Left cardiac atrium (tissue), 4 donors: ENCODE results near the gene CDH5. TPM values are rescaled to one million over a fixed set of nuclear protein-coding genes. Genes with fewer than 3 reads are reported as not detected.
A peak's percentile ranks its signal among the peaks of the same experiment; 100 is the strongest.
"Not testable (repeated sequence)": the region's sequence is repeated elsewhere in the genome, so short reads cannot be mapped to it uniquely, and the experiment has no call there.

ENCODE experiments used
- ATAC-seq, 2 donors: fragments of 200-7000 bp; cut with Tn5 transposase; one replicate each; pipeline ENCODE4 v1.9.1; 2020; ENCODE audit warnings: mild to moderate bottlenecking in 2 of 2, moderate library complexity in 2 of 2
- DNase-seq: peaks from one replicate; pipeline ENCODE4 v3.0.0-alpha.2; 2020
- intact Hi-C, 2 donors: fragments of 100-400 bp; cut with DNase I; formaldehyde crosslinking; loops; one replicate each; pipeline versions ENCODE4 v1.14.1 to v1.15.1; 2022 to 2023
- long read RNA-seq: library from polyadenylated mRNA; unstranded; transcript quantifications from one replicate; pipeline ENCODE4 v2.0.0, GENCODE V29; 2021
- total RNA-seq, 2 donors: library from RNA; stranded (reverse); fragmentation: NEBNext Ultra II Directional; extraction: Animal tissue kit (Norgen Biotek cat#: 25700); gene quantifications; one replicate each; pipeline ENCODE4 v1.2.1, GENCODE V29; 2021
- donor health status: DM: no; HTN: yes; CAD: no.
- donor health status: DM: no; HTN: yes; CAD: no; lungs with severe emphysema.
- donor health status: DM: yes; HTN: yes; CAD: no.
- donor health status: Dilated cardiomyopathy.

CDH5 gene, protein sequence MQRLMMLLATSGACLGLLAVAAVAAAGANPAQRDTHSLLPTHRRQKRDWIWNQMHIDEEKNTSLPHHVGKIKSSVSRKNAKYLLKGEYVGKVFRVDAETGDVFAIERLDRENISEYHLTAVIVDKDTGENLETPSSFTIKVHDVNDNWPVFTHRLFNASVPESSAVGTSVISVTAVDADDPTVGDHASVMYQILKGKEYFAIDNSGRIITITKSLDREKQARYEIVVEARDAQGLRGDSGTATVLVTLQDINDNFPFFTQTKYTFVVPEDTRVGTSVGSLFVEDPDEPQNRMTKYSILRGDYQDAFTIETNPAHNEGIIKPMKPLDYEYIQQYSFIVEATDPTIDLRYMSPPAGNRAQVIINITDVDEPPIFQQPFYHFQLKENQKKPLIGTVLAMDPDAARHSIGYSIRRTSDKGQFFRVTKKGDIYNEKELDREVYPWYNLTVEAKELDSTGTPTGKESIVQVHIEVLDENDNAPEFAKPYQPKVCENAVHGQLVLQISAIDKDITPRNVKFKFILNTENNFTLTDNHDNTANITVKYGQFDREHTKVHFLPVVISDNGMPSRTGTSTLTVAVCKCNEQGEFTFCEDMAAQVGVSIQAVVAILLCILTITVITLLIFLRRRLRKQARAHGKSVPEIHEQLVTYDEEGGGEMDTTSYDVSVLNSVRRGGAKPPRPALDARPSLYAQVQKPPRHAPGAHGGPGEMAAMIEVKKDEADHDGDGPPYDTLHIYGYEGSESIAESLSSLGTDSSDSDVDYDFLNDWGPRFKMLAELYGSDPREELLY
- total RNA-seq: 10 to 100 TPM; 40.3 to 80.0 TPM
- long read RNA-seq, full-length matches to known transcripts: 11 of 57 reads
- long read RNA-seq, partial matches to known transcripts: 45 of 57 reads
- long read RNA-seq, other reads (novel, unspliced or antisense): 1 of 57 reads

DNA sequence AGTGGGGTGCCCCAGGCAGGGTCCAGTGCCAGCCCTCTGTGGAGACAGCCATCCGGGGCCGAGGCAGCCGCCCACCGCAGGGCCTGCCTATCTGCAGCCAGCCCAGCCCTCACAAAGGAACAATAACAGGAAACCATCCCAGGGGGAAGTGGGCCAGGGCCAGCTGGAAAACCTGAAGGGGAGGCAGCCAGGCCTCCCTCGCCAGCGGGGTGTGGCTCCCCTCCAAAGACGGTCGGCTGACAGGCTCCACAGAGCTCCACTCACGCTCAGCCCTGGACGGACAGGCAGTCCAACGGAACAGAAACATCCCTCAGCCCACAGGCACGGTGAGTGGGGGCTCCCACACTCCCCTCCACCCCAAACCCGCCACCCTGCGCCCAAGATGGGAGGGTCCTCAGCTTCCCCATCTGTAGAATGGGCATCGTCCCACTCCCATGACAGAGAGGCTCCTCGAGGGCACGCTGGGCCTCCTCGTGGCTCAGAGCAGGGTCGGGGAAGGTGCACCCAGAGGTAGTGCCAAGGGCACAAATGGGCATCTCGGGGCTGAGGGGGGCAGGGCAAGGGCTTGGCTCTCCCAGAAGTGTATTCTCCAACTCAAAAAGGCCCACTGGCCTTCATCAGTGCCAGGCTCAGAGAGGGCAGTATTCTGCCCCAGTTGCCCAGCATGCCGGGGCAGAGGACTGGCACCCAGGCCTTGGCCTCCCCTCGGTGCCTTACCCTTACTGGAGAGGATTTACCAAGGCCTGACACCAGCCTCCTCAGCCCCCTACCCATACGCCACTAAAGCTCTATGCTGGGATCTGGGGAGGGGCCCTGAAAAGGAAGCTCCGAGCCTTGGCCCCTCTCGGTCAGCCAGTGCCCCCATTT, at the start of gene CDH5:
CDH5 (plus strand) TSS at position 259 of the 867 bp plus-strand sequence. CDS start 12,647 bp downstream, outside the sequence.
- peak; percentile 88 for DNase-seq
- ATAC-seq: peak; percentile 56 to 65
- intact Hi-C loops: no loop called here

DNA sequence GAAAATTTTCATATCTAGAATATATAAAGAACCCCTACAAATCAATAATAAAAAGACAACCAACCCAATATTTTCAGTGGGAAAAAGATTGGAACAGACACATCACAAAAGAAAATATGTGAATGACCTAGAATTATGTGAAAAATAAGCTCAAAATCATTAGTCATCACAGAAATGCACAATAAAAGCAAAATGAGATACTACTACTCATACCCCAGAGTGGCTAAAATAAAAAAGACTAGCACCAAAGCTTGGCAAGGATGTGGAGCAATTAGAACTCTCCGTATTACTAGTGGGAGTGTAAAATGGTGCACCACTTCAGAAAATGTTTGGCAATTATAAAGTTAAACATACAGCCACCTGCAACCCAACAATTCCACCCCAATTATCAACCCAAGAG, 48.0 kb upstream of the CDH5 start:
- DNase-seq: no peak
- intact Hi-C loops: no loop called here

DNA sequence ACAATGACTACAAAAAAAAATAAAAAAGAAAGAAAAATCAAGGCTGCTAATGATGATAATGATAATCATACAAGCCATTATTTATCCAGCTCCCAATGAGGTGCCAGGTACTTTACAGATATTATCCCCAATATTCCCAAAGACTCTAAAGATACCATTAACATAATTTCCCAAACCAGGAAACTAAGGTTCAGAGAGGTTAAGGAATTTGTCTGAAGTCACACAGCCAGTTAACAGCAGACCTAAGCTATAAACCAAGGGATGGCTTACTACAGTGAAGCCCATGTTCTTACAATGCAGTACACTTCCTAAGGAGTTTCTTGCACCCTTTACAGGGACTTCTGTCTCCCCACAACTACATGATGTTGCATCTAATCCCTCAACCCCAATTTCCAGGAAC, 45.7 kb upstream of the CDH5 start:
- intact Hi-C loops: no loop called here
- ATAC-seq (no peak), DNase-seq (no peak)

More for the DNA sequence above, 48.0 kb upstream of the CDH5 start:
- no peak for ATAC-seq

DNA sequence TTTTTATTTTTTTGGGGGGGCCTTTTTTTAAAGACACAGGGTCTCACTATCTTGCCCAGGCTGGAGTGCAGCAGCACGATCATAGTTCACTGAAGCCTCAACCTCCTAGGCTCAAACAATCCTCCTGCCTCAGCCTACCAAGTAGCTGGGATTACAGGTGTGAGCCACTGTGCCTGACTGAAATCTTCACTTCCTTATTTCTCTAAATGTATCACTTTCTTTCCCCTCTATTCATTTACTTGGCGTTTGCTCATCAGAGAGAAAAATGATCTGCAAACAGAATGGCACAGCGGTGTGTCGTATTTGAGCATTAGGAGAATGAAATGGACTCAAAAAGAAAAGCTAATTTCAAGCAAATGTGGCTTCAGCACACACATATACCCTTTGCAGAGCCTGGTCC, 44.3 kb upstream of the CDH5 start:
- DNase-seq (no peak), ATAC-seq (no peak)
- intact Hi-C loops: no loop called here

DNA sequence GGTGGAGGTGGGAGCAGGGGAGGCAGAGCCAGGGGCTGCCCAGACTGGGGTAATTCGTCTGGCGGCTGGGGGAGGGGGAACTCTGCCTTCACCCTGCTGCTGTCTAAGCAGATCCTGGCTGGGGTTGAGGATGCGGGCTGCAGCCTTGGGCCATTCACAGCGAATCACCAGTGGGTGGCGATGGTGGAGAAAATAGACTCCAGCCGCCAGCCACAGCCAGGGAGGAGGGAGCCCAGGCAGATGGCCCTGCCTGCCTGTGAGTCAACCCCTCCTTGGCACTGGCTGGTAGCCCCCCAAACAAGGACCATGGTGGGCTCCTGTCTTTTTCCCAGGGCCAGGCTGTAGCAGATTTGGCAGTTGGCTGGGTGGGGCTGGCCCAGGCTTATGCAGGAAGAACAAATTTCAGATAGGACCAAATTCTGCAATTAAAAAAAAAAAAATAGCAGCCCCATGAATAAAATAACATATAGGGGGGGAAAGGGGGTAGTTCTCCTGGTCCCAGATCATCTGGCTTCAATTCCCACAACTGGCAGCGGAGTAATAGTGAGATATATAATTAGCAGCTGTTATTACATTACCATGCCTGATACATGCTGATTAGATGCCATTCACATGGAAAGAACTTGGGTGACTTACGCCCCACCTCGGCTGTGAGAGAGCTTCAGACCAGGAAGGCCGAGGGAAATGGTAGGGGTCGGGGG, 41.5 kb upstream of the CDH5 start:
- intact Hi-C loops: no loop called here
- no peak for ATAC-seq
- no peak for DNase-seq

DNA sequence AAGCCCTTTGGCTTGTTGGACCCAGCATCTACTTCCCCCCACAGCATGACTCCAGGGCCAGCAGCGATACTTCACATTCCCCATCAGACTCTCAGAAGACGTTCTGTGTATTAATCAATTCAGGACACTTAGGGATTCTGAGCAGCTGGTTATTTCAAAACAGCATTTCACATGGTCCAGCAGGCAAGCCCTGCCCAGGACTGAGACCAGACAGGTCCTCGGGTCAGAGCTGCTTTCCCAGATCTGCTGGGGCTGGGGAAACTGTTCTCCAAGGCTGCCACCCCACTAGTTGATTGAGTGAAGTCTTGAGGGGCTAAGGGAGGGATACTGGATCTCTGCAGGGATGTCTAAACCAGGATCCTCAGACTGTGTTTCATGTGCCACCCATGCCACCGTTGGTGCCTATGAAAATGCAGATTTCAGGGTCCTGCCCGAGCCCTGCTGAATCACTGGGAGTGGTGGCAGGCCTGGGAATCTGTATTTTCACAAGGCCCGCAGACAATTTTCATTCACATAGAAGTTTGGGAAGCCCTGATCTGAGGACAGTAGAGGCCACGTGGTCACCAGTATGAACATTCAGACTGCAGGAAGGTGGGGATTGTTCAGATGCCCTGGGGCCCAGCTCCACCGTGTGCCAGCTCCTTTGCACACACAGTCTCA, 40.6 kb upstream of the CDH5 start:
- intact Hi-C loops: no loop called here
- no peak for ATAC-seq
- peak; percentile 9 for DNase-seq

DNA sequence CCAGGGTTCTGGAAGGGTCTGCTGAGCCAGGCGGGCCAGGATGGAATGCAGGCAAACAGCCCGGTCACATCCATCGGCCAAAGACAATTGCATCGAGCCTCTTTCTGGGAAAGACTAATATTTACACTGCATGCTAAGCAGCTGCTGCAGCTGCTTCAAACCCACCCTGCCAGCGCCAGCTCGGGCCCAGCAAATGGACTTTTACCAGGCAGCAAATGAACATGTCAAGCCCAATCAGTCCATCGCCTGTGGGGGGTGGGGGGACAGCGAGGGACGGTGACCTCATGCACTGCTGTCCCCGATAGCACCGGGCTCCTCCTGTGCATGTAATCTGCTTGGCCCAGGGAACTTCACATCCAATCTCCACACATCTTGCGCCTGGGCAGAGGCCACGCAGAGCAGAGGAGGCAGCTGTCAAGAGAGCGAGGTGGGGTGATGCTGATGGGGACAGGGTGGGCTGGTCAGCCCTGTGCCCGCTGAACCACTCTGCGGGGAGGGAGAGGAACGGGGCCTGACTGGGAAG, 39.4 kb upstream of the CDH5 start:
- ATAC-seq (peak; percentile 43 to 53), DNase-seq (no peak)
- intact Hi-C loops: no loop called here

DNA sequence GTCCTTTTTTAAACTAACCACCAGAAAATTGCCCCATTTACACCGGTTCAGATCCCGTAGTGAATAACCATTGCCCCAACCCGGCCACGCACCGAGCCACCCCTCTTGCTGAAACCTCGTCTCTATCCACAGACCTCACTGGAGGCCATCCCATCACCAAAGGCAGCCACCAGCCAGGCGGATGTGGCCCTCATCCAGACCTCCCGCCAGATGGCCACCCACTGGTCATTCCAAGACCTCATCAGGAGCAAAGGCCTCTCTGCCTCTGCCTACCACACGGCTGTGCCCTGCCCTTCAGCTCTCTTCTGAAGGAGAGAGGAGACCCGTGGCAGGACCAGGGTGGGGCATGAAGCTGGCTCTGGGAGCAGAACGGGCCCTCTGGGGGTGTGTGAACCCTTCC, 38.2 kb upstream of the CDH5 start:
- DNase-seq (no peak), ATAC-seq (no peak)
- intact Hi-C loops: no loop called here

DNA sequence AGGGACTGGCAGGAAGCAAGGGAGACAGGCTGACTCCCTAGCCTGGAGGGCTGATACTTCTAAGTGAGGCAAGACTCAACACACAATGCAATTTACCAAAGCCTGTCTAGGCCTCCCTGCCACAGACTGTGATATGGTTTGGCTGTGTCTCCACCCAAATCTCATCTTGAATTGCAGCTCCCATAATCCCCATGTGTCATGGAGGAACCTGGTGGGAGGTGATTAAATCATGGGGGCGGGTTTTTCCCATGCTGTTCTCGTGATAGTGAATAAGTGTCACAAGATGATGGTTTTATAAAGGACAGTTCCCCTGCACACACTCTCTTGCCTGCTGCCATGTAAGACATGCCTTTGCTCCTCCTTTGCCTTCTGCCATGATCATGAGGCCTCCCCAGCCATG, 35.0 kb upstream of the CDH5 start:
- DNase-seq, intact Hi-C loops, ATAC-seq: not testable (repeated sequence)

DNA sequence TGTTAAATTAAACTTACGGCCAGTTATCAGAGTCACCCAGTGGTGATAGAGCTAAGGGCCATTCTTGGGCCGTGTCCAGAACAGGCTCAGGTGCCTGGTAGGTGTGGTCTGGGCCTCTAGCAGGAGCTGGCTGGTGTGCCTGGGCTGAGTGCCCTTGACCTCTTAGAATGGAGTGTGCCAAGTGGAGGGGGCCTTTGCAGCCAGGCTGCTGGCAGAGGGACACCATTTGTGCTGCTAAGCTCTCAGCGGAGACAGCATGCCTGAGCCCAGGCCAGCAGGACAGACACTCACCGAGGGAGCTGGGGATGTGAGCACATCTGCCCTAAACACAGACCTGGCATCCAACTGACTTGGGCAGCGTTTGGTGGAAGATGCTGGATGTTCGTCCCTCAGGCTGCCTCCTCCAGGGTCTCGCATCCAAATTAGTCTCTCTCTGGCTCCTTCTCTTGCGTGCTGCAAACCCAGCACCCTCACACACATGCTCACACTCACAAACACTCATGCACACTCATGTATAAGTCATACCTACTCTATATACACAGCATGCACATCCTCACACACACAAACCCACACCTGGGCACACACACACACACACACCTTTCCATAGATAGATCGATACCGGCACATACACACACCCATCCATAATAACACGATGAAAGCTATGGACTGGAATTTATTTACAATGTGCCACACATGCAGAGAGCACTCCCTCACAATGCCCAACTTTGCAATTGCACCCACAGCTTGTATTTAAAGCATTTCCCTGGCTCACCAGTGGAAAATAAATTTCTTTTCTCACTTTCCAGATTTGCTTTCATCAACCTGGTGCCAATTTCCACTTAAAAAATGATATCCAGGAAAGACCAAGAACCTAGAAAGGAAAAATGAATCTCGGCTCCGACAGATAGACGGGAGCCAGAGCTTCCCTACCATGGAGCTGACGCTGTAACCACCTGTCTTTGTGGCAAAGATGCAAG, 33.6 kb upstream of the CDH5 start:
- DNase-seq: no peak
- intact Hi-C loops: no loop called here
- no peak for ATAC-seq

DNA sequence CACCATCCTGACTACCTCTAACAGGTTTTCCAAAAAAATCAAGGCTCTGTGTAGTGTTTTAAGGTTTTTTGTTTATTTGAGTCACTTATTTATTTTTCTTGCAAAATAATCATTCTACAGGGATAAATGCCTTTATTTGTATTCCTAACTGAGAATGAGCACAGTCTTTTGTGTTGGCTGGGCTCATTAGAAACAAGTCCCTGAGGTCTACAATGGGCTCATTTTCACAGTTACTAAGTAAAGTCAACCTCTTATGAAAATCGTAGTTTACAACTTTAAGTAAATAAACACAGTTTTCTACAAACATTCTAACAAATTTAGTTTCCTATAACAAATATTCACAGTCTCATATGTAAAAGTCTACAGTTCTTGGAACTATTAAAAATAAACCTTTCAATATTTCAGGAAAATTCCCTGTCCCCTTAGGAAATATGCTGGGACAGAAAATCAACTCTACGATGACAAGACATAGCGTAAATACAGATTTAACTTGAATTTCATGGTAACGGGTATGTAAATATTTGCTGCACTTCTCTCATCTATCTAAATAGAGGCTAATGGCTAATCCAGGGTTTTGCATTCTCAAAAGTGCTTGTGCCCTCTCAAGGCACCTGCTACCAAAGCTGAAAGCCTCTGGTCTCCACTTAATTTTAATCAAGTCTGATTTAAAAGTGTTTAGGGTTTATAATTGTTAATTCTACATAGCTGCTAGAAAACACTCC, 31.5 kb upstream of the CDH5 start:
- intact Hi-C loops: no loop called here
- DNase-seq (no peak), ATAC-seq (no peak)

DNA sequence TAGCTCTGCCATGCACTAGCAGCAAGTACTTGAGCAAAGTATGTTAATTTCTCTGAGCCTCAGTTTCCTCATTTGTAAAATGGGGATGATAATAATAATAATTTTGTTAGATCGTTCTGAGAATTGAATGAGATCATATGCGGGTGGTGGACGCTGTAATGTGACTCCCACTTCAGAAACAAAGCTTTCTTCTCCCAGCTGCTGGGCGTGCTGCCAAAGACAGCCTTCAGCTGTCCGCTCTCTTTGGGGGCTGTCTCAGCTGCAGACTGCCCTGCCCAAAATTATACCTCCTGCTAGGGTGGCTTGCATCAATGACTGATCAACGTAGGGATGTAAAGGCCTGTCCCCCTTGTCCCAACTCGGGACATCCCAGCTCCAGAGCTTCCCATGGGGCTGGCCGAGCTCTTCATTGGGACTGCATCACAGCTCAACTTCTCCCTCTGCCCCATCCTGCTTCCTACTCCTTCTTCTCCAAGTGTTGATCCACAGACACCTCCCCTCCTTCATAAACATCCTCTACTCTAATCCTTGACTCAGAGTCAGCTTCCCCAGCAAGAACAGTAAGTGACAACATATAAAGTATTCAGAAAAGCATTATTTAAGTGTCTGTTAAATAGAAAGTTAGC, 30.7 kb upstream of the CDH5 start:
- intact Hi-C loops: no loop called here
- ATAC-seq: peak in 1 of 2 donors; percentile 36
- DNase-seq: peak; percentile 55

DNA sequence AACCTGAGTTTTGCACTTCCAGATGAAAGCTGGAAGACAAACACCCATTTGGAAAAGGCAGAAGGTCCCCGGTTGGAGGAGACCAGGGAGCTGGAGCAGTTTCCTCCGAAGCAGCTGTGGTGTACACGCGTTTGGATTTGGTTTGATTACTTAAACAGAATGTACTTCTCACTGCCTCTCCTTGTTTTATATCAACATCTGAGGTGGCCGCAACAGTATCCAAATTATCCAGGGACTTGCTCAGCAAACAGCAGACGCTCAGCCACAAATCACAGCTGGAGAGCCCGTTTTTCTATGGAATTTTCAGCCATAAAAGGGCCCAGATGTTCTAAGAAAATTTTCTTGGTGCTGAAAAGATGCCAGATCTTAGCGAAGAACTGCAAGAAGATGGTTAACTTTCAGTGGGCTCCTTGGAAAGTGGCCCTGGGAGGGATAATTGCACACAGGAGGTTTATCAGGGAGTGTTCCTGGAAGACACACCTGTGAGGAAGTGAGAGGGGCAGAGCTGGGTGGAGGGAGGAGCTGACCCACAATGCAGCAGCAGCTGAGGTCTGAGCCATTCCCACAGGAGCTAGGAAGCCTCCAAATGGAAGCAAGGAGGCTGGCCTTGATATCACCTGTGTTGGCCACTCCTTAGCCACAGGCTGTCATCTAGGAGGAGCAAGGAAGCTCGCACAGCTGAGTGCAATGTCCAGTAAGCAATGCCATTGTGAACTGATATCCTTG, 28.9 kb upstream of the CDH5 start:
- intact Hi-C loops: no loop called here
- DNase-seq (no peak), ATAC-seq (peak in 1 of 2 donors; percentile 22)

DNA sequence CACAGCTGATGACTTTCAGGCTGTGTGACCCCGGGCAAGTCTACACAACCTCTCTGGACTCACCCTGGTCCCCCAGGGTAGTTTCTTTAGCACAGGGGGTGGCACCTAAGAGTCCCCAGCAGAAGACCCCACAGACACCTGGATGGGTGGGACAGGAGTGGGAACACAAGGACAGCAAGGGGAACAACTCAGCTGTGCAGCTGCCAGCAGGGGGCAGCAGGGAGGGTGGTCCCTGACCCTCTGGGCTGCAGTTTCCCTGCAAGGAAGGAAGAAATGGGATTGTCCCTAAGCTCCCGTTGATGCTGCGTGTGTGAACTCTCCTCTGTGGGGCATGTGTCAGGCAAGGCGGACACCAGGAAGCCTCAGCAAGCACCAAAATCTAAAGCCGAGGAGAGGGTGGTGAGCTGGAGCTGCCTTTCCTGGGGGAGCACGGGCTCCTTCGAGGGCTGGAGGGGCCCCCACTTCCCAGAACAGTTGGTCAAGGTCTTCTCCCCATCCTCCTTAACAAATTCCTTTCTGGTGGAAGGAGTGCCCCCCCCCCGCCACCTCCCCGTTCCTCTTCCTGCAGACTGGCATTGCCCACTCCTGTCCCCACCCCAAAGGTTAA, 24.1 kb upstream of the CDH5 start:
- ATAC-seq (no peak), DNase-seq (no peak)
- intact Hi-C loops: loop anchor here in 1 of 2 donors (5.0 kb wide), 1 partner anchor 140 kb away; no protein-coding TSS in a partner anchor
